ENCODE measurements around the gene PRPH2.

GRCh38 chr6:42762950-42763349, 40.6 kb upstream of the PRPH2 start:
- TF ChIP-seq EZH2phosphoT487 (IDR thresholded peaks at IDR 0.05; ENCODE audit: borderline replicate concordance, low read depth, low read length) (no peak), CTCF (conservative IDR thresholded peaks at IDR 0.05; ENCODE audit: low read length) (no peak)

All from OCI-LY7 (cell line).